ENCODE data around the gene L1CAM. TPM values are rescaled to one million over a fixed set of nuclear protein-coding genes. Genes with fewer than 3 reads are reported as not detected.

The L1CAM gene
- total RNA-seq, 4 donors from 2014 or later: 3.0 to 12.9 (median 8.4) TPM

DNA sequence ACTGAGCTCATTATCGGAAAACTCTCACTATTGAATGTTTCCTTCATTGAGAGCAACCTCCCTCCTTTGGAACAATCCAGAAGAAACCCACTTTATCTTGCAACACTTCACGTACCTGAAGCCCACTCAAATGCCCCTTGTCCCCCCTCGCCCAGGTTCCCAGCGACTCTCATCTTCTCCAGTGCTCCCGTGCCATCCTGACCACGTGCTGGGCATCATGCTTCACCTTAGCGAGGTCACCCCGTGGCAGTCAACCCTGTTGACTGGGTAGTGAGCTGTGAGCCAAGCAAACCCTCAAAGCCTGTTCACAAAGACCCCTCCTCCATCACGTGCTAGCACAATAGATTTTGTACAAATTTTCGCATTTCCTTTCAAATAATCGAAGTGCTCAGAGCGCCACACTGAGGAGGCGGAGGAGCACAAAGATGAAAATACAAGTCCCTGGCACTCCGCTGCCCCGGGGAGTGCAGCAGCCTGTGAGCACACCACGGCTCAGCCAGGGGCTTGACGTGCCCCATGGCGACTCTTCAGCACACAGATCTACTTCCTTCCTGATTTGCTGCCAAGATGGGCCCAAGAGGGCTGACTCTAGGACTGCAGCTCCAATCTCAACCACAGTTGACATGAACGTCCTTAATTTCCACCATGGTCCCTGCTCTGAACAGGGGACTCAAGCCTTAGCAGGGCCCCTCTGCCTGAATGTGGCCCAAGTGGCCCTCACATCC lies 71.2 kb downstream of the L1CAM start:
- 75 to 77% methylated on average over 13 to 19 of the region's 19 CpGs for WGBS, 2 donors
- intact Hi-C loops (cut with DNase I; ENCODE audit: low total_unique reads): no loop called here
- no peak for DNase-seq (ENCODE audit: low spot score in 2 of 2)
- H3K4me3 ChIP-seq (ENCODE audit: low read depth, poor library complexity, severe bottlenecking): no peak overlapping the region
- TF ChIP-seq POLR2A (IDR thresholded peaks at IDR 0.05): no peak
- TF ChIP-seq, protein P1, sequence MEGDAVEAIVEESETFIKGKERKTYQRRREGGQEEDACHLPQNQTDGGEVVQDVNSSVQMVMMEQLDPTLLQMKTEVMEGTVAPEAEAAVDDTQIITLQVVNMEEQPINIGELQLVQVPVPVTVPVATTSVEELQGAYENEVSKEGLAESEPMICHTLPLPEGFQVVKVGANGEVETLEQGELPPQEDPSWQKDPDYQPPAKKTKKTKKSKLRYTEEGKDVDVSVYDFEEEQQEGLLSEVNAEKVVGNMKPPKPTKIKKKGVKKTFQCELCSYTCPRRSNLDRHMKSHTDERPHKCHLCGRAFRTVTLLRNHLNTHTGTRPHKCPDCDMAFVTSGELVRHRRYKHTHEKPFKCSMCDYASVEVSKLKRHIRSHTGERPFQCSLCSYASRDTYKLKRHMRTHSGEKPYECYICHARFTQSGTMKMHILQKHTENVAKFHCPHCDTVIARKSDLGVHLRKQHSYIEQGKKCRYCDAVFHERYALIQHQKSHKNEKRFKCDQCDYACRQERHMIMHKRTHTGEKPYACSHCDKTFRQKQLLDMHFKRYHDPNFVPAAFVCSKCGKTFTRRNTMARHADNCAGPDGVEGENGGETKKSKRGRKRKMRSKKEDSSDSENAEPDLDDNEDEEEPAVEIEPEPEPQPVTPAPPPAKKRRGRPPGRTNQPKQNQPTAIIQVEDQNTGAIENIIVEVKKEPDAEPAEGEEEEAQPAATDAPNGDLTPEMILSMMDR (IDR thresholded peaks at IDR 0.05): no peak

DNA sequence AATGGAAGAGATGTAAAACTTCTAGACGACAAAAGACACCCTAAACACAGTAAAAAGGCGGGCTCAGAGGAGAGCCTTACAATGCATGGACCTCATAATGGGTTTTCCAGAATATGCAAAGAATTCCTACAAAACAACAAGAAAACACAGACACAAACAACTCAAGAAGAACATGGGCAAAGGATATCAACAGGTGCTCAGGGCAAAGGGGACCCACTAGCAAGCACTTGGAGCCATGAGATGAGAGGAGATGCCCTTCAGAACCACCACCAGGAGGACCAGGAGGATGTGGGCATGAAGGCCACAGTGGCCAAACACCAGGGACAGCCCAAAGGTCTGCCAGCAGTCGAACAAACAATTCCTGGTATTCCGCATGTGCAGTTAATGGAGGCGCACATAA lies 72.8 kb downstream of the L1CAM start:
- no peak for DNase-seq (ENCODE audit: low spot score in 2 of 2)
- TF ChIP-seq, protein P1 (IDR thresholded peaks at IDR 0.05): no peak
- TF ChIP-seq POLR2A (IDR thresholded peaks at IDR 0.05): no peak
- 90 to 95% methylated on average over 5 of the region's 5 CpGs for WGBS, 2 donors
- no peak overlapping the region for H3K4me3 ChIP-seq (ENCODE audit: low read depth, poor library complexity, severe bottlenecking)
- intact Hi-C loops (cut with DNase I; ENCODE audit: low total_unique reads): no loop called here

- DNase-seq (ENCODE audit: low spot score in 2 of 2): no peak
- intact Hi-C loops (cut with DNase I; ENCODE audit: low total_unique reads): no loop called here
These were observed 73.8 kb downstream of the L1CAM start for GRCh38 chrX:153812220-153812619.

More at GRCh38 chrX:153812220-153812619, 73.8 kb downstream of the L1CAM start:
- H3K4me3 ChIP-seq (ENCODE audit: low read depth, poor library complexity, severe bottlenecking): no peak overlapping the region
- TF ChIP-seq, protein P1 (IDR thresholded peaks at IDR 0.05): no peak
- TF ChIP-seq POLR2A (IDR thresholded peaks at IDR 0.05): no peak
- 58 to 75% methylated on average over 6 to 13 of the region's 14 CpGs for WGBS, 2 donors

Other genes starting within 250 kb of the L1CAM start
- under 1 TPM in 2 of 4 donors, not detected in 2; 0.13 to 0.20 TPM for gene DUSP9, start 239.0 kb downstream of the L1CAM start, total RNA-seq
- 1 to 10 TPM in 3 of 4 donors, under 1 TPM in 1; 0.76 to 6.7 (median 2.1) TPM for gene PNCK, start 212.4 kb downstream of the L1CAM start, total RNA-seq
- gene SLC6A8, start 198.2 kb downstream of the L1CAM start, total RNA-seq: 10 to 100 TPM; 26.5 to 43.5 (median 34.5) TPM
- gene BCAP31, start 161.8 kb downstream of the L1CAM start, total RNA-seq: 100 to 1,000 TPM; 139 to 210 (median 169) TPM
- gene ABCD1, start 161.3 kb downstream of the L1CAM start, total RNA-seq: 1 to 10 TPM; 5.0 to 9.3 (median 7.4) TPM
- 10 to 100 TPM; 10.9 to 21.9 (median 12.3) TPM for gene PLXNB3, start 121.9 kb downstream of the L1CAM start, total RNA-seq
- under 1 TPM in 3 of 4 donors, not detected in 1; 0.30 to 0.79 (median 0.36) TPM for gene SRPK3, start 105.1 kb downstream of the L1CAM start, total RNA-seq
- 10 to 100 TPM; 66.2 to 94.8 (median 76.1) TPM for gene IDH3G, start 91.8 kb downstream of the L1CAM start, total RNA-seq
- gene SSR4, start 91.5 kb downstream of the L1CAM start, total RNA-seq: 100 to 1,000 TPM in 3 of 4 donors, 10 to 100 TPM in 1; 90.2 to 169 (median 156) TPM
- 1 to 10 TPM; 2.2 to 6.4 (median 4.6) TPM for gene PDZD4, start 55.6 kb downstream of the L1CAM start, total RNA-seq
- gene AVPR2, start 18.5 kb upstream of the L1CAM start, total RNA-seq: 1 to 10 TPM in 2 of 4 donors, under 1 TPM in 2; 0.53 to 2.6 (median 0.98) TPM
- gene ARHGAP4, start 40.1 kb upstream of the L1CAM start, total RNA-seq: 10 to 100 TPM in 2 of 4 donors, 1 to 10 TPM in 2; 2.7 to 14.8 (median 10.5) TPM
- gene NAA10, start 48.9 kb upstream of the L1CAM start, total RNA-seq: 10 to 100 TPM; 32.6 to 70.9 (median 51.1) TPM
- 10 to 100 TPM in 1 of 4 donors, 1 to 10 TPM in 2, under 1 TPM in 1; 0.76 to 11.8 (median 4.2) TPM for gene RENBP, start 58.5 kb upstream of the L1CAM start, total RNA-seq
- gene HCFC1, start 85.6 kb upstream of the L1CAM start, total RNA-seq: 10 to 100 TPM; 32.6 to 51.6 (median 40.9) TPM
- 10 to 100 TPM; 10.1 to 21.6 (median 14.4) TPM for gene TMEM187, start 86.6 kb upstream of the L1CAM start, total RNA-seq
- gene IRAK1, start 133.7 kb upstream of the L1CAM start, total RNA-seq: 10 to 100 TPM; 57.5 to 67.4 (median 60.6) TPM
- 10 to 100 TPM; 30.7 to 34.9 (median 33.6) TPM for gene MECP2, start 211.5 kb upstream of the L1CAM start, total RNA-seq

All from lower leg skin (tissue), 4 donors.